ENCODE results near the gene PTMA. TPM values are rescaled to one million over a fixed set of nuclear protein-coding genes. Genes with fewer than 3 reads are reported as not detected.

PTMA gene
- polyA plus RNA-seq, 1 of the 3 experiments (the other 2 are of a cell fraction): 767 TPM

- ChIA-PET CTCF (interaction anchor here (1.2 to 34.6 kb wide), 3 partner anchors 3 to 40 kb away, joined by 5 to 1218 read pairs (median 1218); partner anchors contain the start of gene PTMA), POLR2A (interaction anchor here (0.7 to 1.5 kb wide), 3 partner anchors 14 to 25 kb away, joined by 3 to 8 read pairs (median 4); no protein-coding TSS in a partner anchor)
- Histone ChIP-seq H3K9ac (no peak overlapping the region), H3K27me3 (ENCODE audit: insufficient read depth) (no peaks in the 10 kb centered on the region), H3K4me3 (ENCODE audit: low read depth in 2 of 2, low read length in 1 of 2) (no peak overlapping the region), H4K20me1 (ENCODE audit: insufficient read depth) (no peaks in the 10 kb centered on the region), H3K4me1 (ENCODE audit: control insufficient read depth in 1 of 2, insufficient read depth in 2 of 2, low read depth in 1 of 2, low read length in 1 of 2) (peaks cover 0 to 7% of the 10 kb centered on the region in 2 experiments; a peak in 1 of 4 replicates), H3K9me2 (no peaks in the 10 kb centered on the region), H2AFZ (ENCODE audit: low read depth) (no peak overlapping the region), H3K79me2 (ENCODE audit: insufficient read depth) (no peaks in the 10 kb centered on the region), H3K36me3 (replicated peaks in 1 of 2; ENCODE audit: control insufficient read depth in 1 of 2, insufficient read depth in 2 of 2, low read length in 1 of 2) (no peaks in the 10 kb centered on the region), H3K4me2 (no peak overlapping the region), H3K9me3 (no peaks in the 10 kb centered on the region), H3F3A (replicated peaks; ENCODE audit: insufficient read depth) (no peaks in the 10 kb centered on the region), H3K27ac (ENCODE audit: low read depth in 2 of 2, low read length in 1 of 2) (no peak overlapping the region)
- no peak for DNase-seq
- 75% methylated on average over 4 of the region's 17 CpGs for WGBS (ENCODE audit: low lambda C conversion rate)
- TF ChIP-seq GATA2 (CRISPR knock-in tag; IDR thresholded peaks at IDR 0.05) (no peak), POLR2AphosphoS5 (IDR thresholded peaks at IDR 0.05; ENCODE audit: low read depth, low read length) (no peak), TCF12 (IDR thresholded peaks at IDR 0.05) (no peak), IRF3 (IDR thresholded peaks at IDR 0.05; ENCODE audit: low read depth, low read length) (no peak), CHD2 (IDR thresholded peaks at IDR 0.05; ENCODE audit: low read length, partially characterized antibody) (no peak), MXI1 (IDR thresholded peaks at IDR 0.05; ENCODE audit: low read depth, low read length) (no peak), RAD21 (IDR thresholded peaks at IDR 0.05; ENCODE audit: low read length) (no peak), ZBTB33 (IDR thresholded peaks at IDR 0.05; ENCODE audit: borderline replicate concordance, low read depth) (no peak), EZH2phosphoT487 (IDR thresholded peaks at IDR 0.05; ENCODE audit: borderline replicate concordance, low read depth) (no peak), FOXM1 (IDR thresholded peaks at IDR 0.05; ENCODE audit: low read depth) (no peak), JUND (IDR thresholded peaks at IDR 0.05) (no peak), TAF1 (IDR thresholded peaks at IDR 0.05; ENCODE audit: borderline replicate concordance, low read depth, low read length) (no peak), RFX5 (IDR thresholded peaks at IDR 0.05; ENCODE audit: low read length) (no peak), SIN3A (IDR thresholded peaks at IDR 0.05; ENCODE audit: borderline replicate concordance, low read depth, low read length) (no peak), NRF1 (IDR thresholded peaks at IDR 0.05; ENCODE audit: low read depth, low read length) (no peak)
Observed at GRCh38 chr2:231688719-231689118, 19.6 kb upstream of the PTMA start.

Data from SK-N-SH (cell line).